Kidney (tissue), 14 donors: Measurements from ENCODE around the gene SLC25A31. TPM values are rescaled to one million over a fixed set of nuclear protein-coding genes. Genes with fewer than 3 reads are reported as not detected.

Source experiments
- DNase-seq, 5 donors: peaks; one replicate each; pipeline ENCODE4 v3.0.0-alpha.2; 2013 to 2020
- FAIRE-seq: peaks from 2 replicates; lab custom pipeline; 2012; peaks lifted over from hg19 to GRCh38; lab: Jason Lieb, UNC
- H3K27ac ChIP-seq, 2 donors: one replicate each; pipeline ENCODE4 v1.7.0; 2013; ENCODE audit warnings: low read depth in 2 of 2, low read length in 2 of 2, inconsistent platforms in 1 of 2
- H3K27me3 ChIP-seq: one replicate; pipeline ENCODE4 v1.7.1; 2013; ENCODE audit warnings: low read length, inconsistent platforms; ENCODE audit not compliant: control insufficient read depth, insufficient read depth
- H3K36me3 ChIP-seq, 3 donors: one replicate each; pipeline versions ENCODE4 v1.7.0 to v1.7.1; 2013; ENCODE audit warnings: low read length in 3 of 3, control low read depth in 1 of 3, inconsistent platforms in 1 of 3; ENCODE audit not compliant: insufficient read depth in 3 of 3, control insufficient read depth in 2 of 3
- H3K4me1 ChIP-seq, 3 donors: one replicate each; pipeline versions ENCODE4 v1.7.0 to v1.7.1; 2013; ENCODE audit warnings: low read length in 3 of 3, inconsistent platforms in 1 of 3, low read depth in 1 of 3; ENCODE audit not compliant: control insufficient read depth in 2 of 3, insufficient read depth in 2 of 3
- H3K4me3 ChIP-seq, 3 donors: one replicate each; pipeline versions ENCODE4 v1.7.0 to v1.8.1; 2013; ENCODE audit warnings: low read length in 3 of 3, control low read depth in 1 of 3, inconsistent platforms in 1 of 3
- H3K9ac ChIP-seq, 3 donors: one replicate each; pipeline versions ENCODE4 v1.7.0 to v1.7.1; 2013; ENCODE audit warnings: low read length in 3 of 3, control low read depth in 1 of 3, inconsistent platforms in 1 of 3
- H3K9me3 ChIP-seq, 3 donors: one replicate each; pipeline versions ENCODE4 v1.7.0 to v1.7.1; 2013; ENCODE audit warnings: low read length in 3 of 3, control low read depth in 1 of 3, inconsistent platforms in 1 of 3; ENCODE audit not compliant: control insufficient read depth in 2 of 3, insufficient read depth in 1 of 3
- CTCF ChIP-seq: IDR thresholded peaks from 3 replicates; pipeline ENCODE4 v1.5.1; 2012; ENCODE audit warnings: mild to moderate bottlenecking, moderate library complexity, borderline replicate concordance; ENCODE audit not compliant: insufficient read depth; ENCODE audit errors: extremely low read depth
- intact Hi-C: fragments of 100-400 bp; cut with DNase I; formaldehyde crosslinking; loops from one replicate; pipeline ENCODE4 v1.11.1; 2022
- polyA plus RNA-seq: library from polyadenylated mRNA; stranded (reverse); fragments of 350-450 nt; fragmentation: Illumina TruSeq; extraction: RNeasy Lipid Tissue Mini Kit (QIAGEN cat#74804); gene quantifications from one replicate; pipeline ENCODE4 v1.2.3, GENCODE V29; 2014; ENCODE audit warnings: low read depth, low replicate concordance; ENCODE audit not compliant: insufficient read depth
- total RNA-seq: library from RNA; stranded (reverse); fragmentation: NEBNext Ultra II Directional; extraction: Animal tissue kit (Norgen Biotek cat#: 25700); gene quantifications from one replicate; pipeline ENCODE4 v1.2.1, GENCODE V29; 2021
- donor health status: control.
- donor health status: control.
- donor health status: control.
- donor health status: control.
- donor health status: control.
- donor health status: DM: yes; HTN: yes; CAD: no.
- donor health status: Normal renal cell carcinoma (clear cell type).

Gene SLC25A31
- total and polyA plus RNA-seq, 2 donors from 2014 or later, result not detected

GRCh38 chr4:127756906-127757305 is 26.7 kb downstream of the SLC25A31 start:
- Histone ChIP-seq H3K9me3 (peaks cover 0 to 2% (median 0%) of the 10 kb centered on the region in 3 donors), H3K27me3 (no peaks in the 10 kb centered on the region), H3K27ac (no peak overlapping the region), H3K36me3 (no peaks in the 10 kb centered on the region), H3K9ac (no peak overlapping the region), H3K4me1 (no peaks in the 10 kb centered on the region), H3K4me3 (no peak overlapping the region)
- no peak for DNase-seq
- TF ChIP-seq CTCF, result no peak
- intact Hi-C loops, result no loop called here
- no peak for FAIRE-seq

GRCh38 chr4:127759228-127759820 is 29.1 kb downstream of the SLC25A31 start:
- intact Hi-C loops, result no loop called here
- Histone ChIP-seq H3K9ac (no peak overlapping the region), H3K27me3 (no peaks in the 10 kb centered on the region), H3K27ac (no peak overlapping the region), H3K4me3 (no peak overlapping the region), H3K9me3 (peaks cover 0 to 2% (median 0%) of the 10 kb centered on the region in 3 donors), H3K4me1 (no peaks in the 10 kb centered on the region), H3K36me3 (no peaks in the 10 kb centered on the region)
- FAIRE-seq, result peak; percentile 32
- DNase-seq, result no peak
- no peak for TF ChIP-seq CTCF

GRCh38 chr4:127759893-127760292 is 29.7 kb downstream of the SLC25A31 start:
- intact Hi-C loops, result no loop called here
- no peak overlapping the region for H3K4me3 ChIP-seq
- TF ChIP-seq CTCF, result no peak
- no peaks in the 10 kb centered on the region for H3K36me3 ChIP-seq
- H3K27me3 ChIP-seq, result no peaks in the 10 kb centered on the region
- no peaks in the 10 kb centered on the region for H3K4me1 ChIP-seq
- DNase-seq (no peak), FAIRE-seq (no peak)
- H3K27ac ChIP-seq, result no peak overlapping the region
- H3K9ac ChIP-seq, result no peak overlapping the region
- H3K9me3 ChIP-seq, result no peaks in the 10 kb centered on the region
